ENCODE measurements around the gene FANCC. TPM values are rescaled to one million over a fixed set of nuclear protein-coding genes. Genes with fewer than 3 reads are reported as not detected.
A peak's percentile ranks its signal among the peaks of the same experiment; 100 is the strongest.
"Not testable (repeated sequence)": the region's sequence is repeated elsewhere in the genome, so short reads cannot be mapped to it uniquely, and the experiment has no call there.

Gene FANCC
- total RNA-seq, 2 experiments from 2014 or later, result 15.4 to 21.5 TPM

DNA sequence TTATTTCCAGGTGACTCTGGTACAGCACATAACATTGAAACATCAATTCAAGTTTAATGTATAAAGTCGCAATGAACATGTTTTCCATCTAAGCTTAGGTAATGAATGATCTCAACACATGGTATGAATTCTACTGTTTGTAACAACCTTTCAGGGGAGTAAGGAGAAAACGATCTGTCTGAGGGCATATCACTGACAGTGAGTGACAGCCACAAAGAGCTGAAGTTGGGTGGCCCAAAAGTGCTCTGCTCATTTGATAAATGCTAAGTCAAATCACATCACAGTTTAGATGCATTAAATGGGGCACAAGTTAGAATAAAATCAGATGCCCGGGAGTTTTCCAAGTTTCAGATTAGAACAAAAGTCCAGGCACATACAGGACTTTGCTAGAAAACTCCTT, 1.2 kb downstream of the FANCC start:
- H3K36me3 Mint-ChIP-seq (ENCODE audit: low read depth), result peaks cover 2% of the 10 kb centered on the region
- H3K27me3 Mint-ChIP-seq, result peaks cover 13% of the 10 kb centered on the region
- peak overlapping the region; percentile 95 for H3K27ac Mint-ChIP-seq
- H3K4me3 Mint-ChIP-seq, result peak overlapping the region; percentile 85
- CTCF ChIA-PET, result no interaction called here
- peaks cover 33% of the 10 kb centered on the region for H3K4me1 Mint-ChIP-seq
- POLR2A ChIA-PET, result no interaction called here
- no peaks in the 10 kb centered on the region for H3K9me3 Mint-ChIP-seq
- no peak for DNase-seq

GRCh38 chr9:95315108-95315746, 2.3 kb downstream of the FANCC start:
- POLR2A ChIA-PET, result no interaction called here
- no peak overlapping the region for H3K4me3 Mint-ChIP-seq
- peaks cover 33% of the 10 kb centered on the region for H3K4me1 Mint-ChIP-seq

DNA sequence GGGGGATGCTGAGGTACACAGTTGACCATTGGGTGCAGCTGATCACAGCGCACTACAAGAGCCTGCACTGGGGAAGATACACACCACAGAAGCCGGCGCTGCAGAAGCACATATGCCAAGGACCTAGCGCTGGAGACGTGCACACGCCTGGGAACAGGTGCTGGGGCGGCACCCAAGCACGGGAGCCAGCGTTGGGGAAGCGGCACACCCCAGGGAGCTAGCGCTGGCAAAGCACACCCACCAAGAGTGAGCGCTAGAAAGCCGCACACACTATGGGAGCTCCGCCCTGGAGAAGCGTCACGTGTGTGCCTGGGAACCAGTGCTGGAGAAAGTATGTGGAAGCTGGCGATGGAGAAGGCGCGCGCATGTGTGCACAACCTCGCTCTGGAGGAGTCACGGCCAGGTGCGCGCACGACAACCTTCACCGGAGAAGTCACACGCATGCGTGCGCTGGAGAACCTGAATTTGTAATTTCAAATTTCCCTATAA, 4.5 kb downstream of the FANCC start:
- Mint-ChIP-seq H3K36me3 (ENCODE audit: low read depth) (peaks cover 4% of the 10 kb centered on the region), H3K27me3 (peaks cover 13% of the 10 kb centered on the region), H3K4me3 (peak overlapping the region; percentile 43), H3K4me1 (peaks cover 31% of the 10 kb centered on the region), H3K9me3 (no peaks in the 10 kb centered on the region), H3K27ac (no peak overlapping the region)
- peak; percentile 9 for DNase-seq
- CTCF ChIA-PET, result interaction anchor here (0.6 kb wide), 1 partner anchor 537 kb away, joined by 3 read pairs; no protein-coding TSS in a partner anchor
- POLR2A ChIA-PET, result no interaction called here

More at GRCh38 chr9:95315108-95315746, 2.3 kb downstream of the FANCC start:
- peaks cover 2% of the 10 kb centered on the region for H3K36me3 Mint-ChIP-seq (ENCODE audit: low read depth)
- peaks cover 13% of the 10 kb centered on the region for H3K27me3 Mint-ChIP-seq
- no peak overlapping the region for H3K27ac Mint-ChIP-seq
- no peaks in the 10 kb centered on the region for H3K9me3 Mint-ChIP-seq
- DNase-seq, result no peak
- CTCF ChIA-PET, result interaction anchor here (0.6 kb wide), 1 partner anchor 1012 kb away, joined by 4 read pairs; no protein-coding TSS in a partner anchor

GRCh38 chr9:95311961-95312360, 5.5 kb downstream of the FANCC start:
- DNase-seq, result no peak

GRCh38 chr9:95307538-95307937, 10.0 kb downstream of the FANCC start:
- H3K27me3 Mint-ChIP-seq, result peaks cover 2% of the 10 kb centered on the region
- DNase-seq, result no peak
- POLR2A ChIA-PET, result no interaction called here
- no peaks in the 10 kb centered on the region for H3K9me3 Mint-ChIP-seq
- no peak overlapping the region for H3K27ac Mint-ChIP-seq
- H3K4me3 Mint-ChIP-seq, result no peak overlapping the region
- H3K36me3 Mint-ChIP-seq (ENCODE audit: low read depth), result peaks cover 4% of the 10 kb centered on the region
- CTCF ChIA-PET, result interaction anchor here (0.6 kb wide), 1 partner anchor 93 kb away, joined by 3 read pairs; no protein-coding TSS in a partner anchor
- peaks cover 19% of the 10 kb centered on the region for H3K4me1 Mint-ChIP-seq

More at GRCh38 chr9:95311961-95312360, 5.5 kb downstream of the FANCC start:
- peaks cover 27% of the 10 kb centered on the region for H3K4me1 Mint-ChIP-seq
- peaks cover 13% of the 10 kb centered on the region for H3K27me3 Mint-ChIP-seq
- H3K4me3 Mint-ChIP-seq, result no peak overlapping the region
- H3K9me3 Mint-ChIP-seq, result no peaks in the 10 kb centered on the region
- peaks cover 4% of the 10 kb centered on the region for H3K36me3 Mint-ChIP-seq (ENCODE audit: low read depth)
- ChIA-PET CTCF (no interaction called here), POLR2A (no interaction called here)
- H3K27ac Mint-ChIP-seq, result no peak overlapping the region

DNA sequence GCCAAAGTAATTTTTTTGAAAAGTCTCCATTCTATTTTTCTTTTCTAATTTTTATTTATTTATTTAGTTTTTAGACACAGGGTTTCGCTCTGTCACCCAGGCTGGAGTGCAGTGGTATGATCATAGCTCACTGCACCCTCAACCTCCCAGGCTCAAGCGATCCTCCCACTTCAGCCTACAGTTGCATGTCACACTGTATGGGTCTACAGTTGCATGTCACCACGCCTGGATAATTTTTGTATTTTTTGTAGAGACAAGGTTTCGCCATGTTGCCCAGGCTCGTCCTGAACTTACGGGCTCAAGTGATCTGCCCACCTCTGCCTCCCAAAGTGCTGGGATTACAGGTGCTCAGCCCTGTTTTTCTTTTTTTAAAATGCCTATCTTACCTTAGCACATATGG, 10.7 kb downstream of the FANCC start:
- H3K27me3 Mint-ChIP-seq, result no peaks in the 10 kb centered on the region
- H3K4me1 Mint-ChIP-seq, result peaks cover 23% of the 10 kb centered on the region
- H3K27ac Mint-ChIP-seq, result no peak overlapping the region
- no peaks in the 10 kb centered on the region for H3K9me3 Mint-ChIP-seq
- no peak for DNase-seq
- CTCF ChIA-PET, result no interaction called here
- POLR2A ChIA-PET, result no interaction called here
- peaks cover 4% of the 10 kb centered on the region for H3K36me3 Mint-ChIP-seq (ENCODE audit: low read depth)
- H3K4me3 Mint-ChIP-seq, result no peak overlapping the region

DNA sequence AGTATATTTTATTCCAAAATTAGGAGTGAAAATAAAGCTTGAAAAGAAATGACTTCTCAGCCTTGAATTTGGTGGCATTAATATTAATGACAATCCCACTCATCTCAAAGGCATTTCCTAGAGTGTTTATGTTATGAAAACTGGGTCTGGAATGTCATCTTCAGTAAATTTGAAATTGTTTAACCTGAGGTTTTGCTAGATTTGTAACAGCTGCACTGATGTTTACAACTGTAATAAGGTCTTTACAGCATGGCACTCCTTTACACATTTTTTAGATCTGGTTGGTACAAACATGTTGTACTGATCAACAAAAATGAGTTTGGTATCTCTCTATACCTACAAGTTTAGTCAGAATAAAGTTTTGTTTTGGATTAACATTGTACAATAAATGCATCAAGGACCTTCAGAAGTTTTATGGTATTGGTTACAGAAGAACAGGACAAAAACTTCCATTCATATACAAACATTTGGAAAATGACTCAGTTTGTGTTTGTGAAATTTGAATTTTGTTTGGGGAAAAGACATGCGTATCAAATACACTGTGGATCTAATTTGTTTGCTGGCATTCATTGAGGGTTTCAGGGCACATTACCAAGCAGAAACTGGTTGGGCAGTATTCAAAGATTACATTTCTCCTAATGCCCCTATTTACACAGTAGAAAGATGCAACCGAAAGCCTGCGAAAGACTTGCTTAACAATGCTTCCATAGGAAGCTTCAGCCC, 11.6 kb downstream of the FANCC start:
- Mint-ChIP-seq H3K4me3 (no peak overlapping the region), H3K9me3 (no peaks in the 10 kb centered on the region), H3K27ac (no peak overlapping the region), H3K36me3 (ENCODE audit: low read depth) (peaks cover 4% of the 10 kb centered on the region), H3K4me1 (peaks cover 23% of the 10 kb centered on the region), H3K27me3 (no peaks in the 10 kb centered on the region)
- ChIA-PET CTCF (no interaction called here), POLR2A (no interaction called here)
- no peak for DNase-seq

DNA sequence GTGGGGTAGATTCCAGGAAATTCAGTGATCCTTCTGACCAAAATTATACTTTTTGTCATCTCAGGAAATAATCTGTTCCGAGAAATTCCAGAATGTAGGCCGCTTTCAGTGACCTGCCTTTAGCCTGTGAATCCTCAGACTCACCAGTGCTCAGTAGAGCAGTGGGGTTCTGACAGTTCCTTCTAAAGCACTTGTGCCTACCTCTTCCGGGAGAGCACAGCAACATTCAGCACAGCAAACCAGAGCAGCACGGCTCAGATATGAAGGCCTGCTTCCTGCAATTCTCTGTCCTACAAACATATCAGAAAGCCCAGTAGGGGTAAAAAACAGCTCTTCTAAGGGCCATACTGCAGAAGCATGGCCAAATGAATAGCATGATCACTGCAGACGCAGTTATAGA, 15.0 kb downstream of the FANCC start:
- H3K36me3 Mint-ChIP-seq (ENCODE audit: low read depth), result peaks cover 2% of the 10 kb centered on the region
- POLR2A ChIA-PET, result no interaction called here
- H3K27ac Mint-ChIP-seq, result no peak overlapping the region
- H3K27me3 Mint-ChIP-seq, result no peaks in the 10 kb centered on the region
- peaks cover 23% of the 10 kb centered on the region for H3K4me1 Mint-ChIP-seq
- peak; percentile 13 for DNase-seq
- H3K9me3 Mint-ChIP-seq, result no peaks in the 10 kb centered on the region
- CTCF ChIA-PET, result no interaction called here
- H3K4me3 Mint-ChIP-seq, result no peak overlapping the region

DNA sequence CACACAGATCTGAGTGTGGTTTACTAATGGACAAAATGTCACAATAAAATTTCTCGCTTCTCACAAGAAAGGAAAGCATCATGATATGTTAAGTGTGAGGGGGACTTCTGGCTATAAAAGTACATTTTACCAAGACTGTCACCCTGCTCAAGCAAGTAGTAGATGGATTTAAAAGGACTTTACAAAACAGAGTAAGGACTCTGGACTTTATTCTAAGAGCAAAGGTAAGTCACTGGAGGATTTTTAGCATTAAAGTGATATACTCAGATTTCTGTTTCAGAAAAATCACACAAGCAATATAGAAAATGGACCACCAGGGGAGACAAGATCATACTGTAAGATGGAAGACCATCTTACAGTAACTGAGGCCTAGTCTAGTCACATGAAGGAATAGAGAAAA, 19.7 kb downstream of the FANCC start:
- CTCF ChIA-PET, result no interaction called here
- no peak for DNase-seq
- Mint-ChIP-seq H3K9me3 (no peaks in the 10 kb centered on the region), H3K27me3 (no peaks in the 10 kb centered on the region), H3K4me1 (peaks cover 8% of the 10 kb centered on the region), H3K4me3 (no peak overlapping the region), H3K36me3 (ENCODE audit: low read depth) (peaks cover 2% of the 10 kb centered on the region), H3K27ac (no peak overlapping the region)
- POLR2A ChIA-PET, result no interaction called here

DNA sequence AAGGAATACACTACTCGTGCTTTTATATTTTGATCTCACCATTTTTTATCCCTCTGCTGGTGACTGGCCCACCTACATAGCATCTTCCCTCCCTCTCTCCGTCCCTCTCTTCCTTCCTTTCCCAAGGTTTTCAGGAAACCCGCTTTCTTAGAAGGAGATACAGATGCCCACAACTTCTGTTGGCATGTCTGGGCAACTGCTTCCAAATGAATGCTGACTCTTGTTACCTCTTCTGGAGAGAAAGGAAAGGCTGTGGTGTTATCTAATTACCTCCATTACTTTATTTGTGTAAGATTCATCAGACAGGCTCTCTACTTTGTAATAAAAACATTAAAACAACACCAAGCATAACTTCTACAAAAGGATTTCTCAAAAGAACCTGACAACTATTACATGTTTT, 20.2 kb downstream of the FANCC start:
- DNase-seq, result no peak
- Mint-ChIP-seq H3K36me3 (ENCODE audit: low read depth) (peaks cover 2% of the 10 kb centered on the region), H3K27ac (no peak overlapping the region), H3K9me3 (no peaks in the 10 kb centered on the region), H3K4me3 (no peak overlapping the region), H3K27me3 (no peaks in the 10 kb centered on the region), H3K4me1 (peaks cover 3% of the 10 kb centered on the region)
- POLR2A ChIA-PET, result no interaction called here
- CTCF ChIA-PET, result no interaction called here

DNA sequence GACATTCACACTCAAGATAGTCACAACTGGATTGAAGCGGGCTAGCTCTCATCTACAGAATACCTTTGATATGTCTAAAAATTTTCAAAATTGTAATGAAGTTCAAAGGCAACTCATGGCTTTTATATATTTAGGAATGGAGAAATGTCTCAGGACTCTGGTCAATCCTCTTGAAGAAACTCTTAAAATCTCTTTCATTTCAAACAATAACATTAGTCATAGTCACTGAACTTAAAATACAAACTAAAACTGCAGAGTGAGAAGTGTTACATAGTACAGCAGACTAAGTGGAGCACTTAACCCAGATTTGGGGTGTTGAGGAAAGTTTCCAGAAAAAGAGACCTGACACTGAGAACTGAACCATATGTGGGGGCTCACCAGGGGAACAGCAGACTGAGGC, 20.7 kb downstream of the FANCC start:
- CTCF ChIA-PET, result no interaction called here
- no peak overlapping the region for H3K27ac Mint-ChIP-seq
- POLR2A ChIA-PET, result no interaction called here
- H3K9me3 Mint-ChIP-seq, result peaks cover 3% of the 10 kb centered on the region
- H3K4me1 Mint-ChIP-seq, result no peaks in the 10 kb centered on the region
- H3K36me3 Mint-ChIP-seq (ENCODE audit: low read depth), result peaks cover 5% of the 10 kb centered on the region
- H3K4me3 Mint-ChIP-seq, result no peak overlapping the region
- H3K27me3 Mint-ChIP-seq, result no peaks in the 10 kb centered on the region
- no peak for DNase-seq

- DNase-seq, POLR2A ChIA-PET, H3K27me3 Mint-ChIP-seq, H3K4me3 Mint-ChIP-seq, H3K9me3 Mint-ChIP-seq, H3K27ac Mint-ChIP-seq, H3K4me1 Mint-ChIP-seq, CTCF ChIA-PET: not testable (repeated sequence)
- peaks cover 12% of the 10 kb centered on the region for H3K36me3 Mint-ChIP-seq (ENCODE audit: low read depth)
Observed at GRCh38 chr9:95293296-95293695, 24.2 kb downstream of the FANCC start.

- no peak for DNase-seq
Observed at GRCh38 chr9:95292226-95292625, 25.3 kb downstream of the FANCC start.

More at GRCh38 chr9:95292226-95292625, 25.3 kb downstream of the FANCC start:
- Mint-ChIP-seq H3K9me3 (peaks cover 3% of the 10 kb centered on the region), H3K4me3 (no peak overlapping the region), H3K36me3 (ENCODE audit: low read depth) (peaks cover 12% of the 10 kb centered on the region), H3K27me3 (no peaks in the 10 kb centered on the region), H3K27ac (no peak overlapping the region), H3K4me1 (peaks cover 5% of the 10 kb centered on the region)
- ChIA-PET POLR2A (no interaction called here), CTCF (no interaction called here)

Measured in activated CD4-positive, alpha-beta T cell treated with anti-CD3 and anti-CD28 coated beads, Interleukin-2, amount 10 ng/mL, durations not matched to agents 7 days and 5 days (primary cell).